AG09309 (cell line): ENCODE data around the gene ZFPM1.

ENCODE experiments used
- DNase-seq: peaks from one replicate; pipeline ENCODE4 v3.0.0-alpha.2; 2010; ENCODE audit warnings: low read depth
- H3K4me3 ChIP-seq: 2 replicates; pipeline ENCODE4 v1.5.1; 2011; ENCODE audit warnings: mild to moderate bottlenecking, low read depth, low read length, moderate library complexity; ENCODE audit not compliant: control insufficient read depth
- TF ChIP-seq, protein P1 (sequence below): IDR thresholded peaks from 2 replicates; pipeline ENCODE4 v1.5.1; 2011; ENCODE audit warnings: mild to moderate bottlenecking, low read depth, low read length, inconsistent platforms; ENCODE audit not compliant: insufficient read depth, control insufficient read depth; ENCODE audit errors: missing control alignments

ZFPM1 gene

GRCh38 chr16:88494335-88495154, 41.5 kb downstream of the ZFPM1 start:
- DNase-seq: no peak
- TF ChIP-seq, protein P1, sequence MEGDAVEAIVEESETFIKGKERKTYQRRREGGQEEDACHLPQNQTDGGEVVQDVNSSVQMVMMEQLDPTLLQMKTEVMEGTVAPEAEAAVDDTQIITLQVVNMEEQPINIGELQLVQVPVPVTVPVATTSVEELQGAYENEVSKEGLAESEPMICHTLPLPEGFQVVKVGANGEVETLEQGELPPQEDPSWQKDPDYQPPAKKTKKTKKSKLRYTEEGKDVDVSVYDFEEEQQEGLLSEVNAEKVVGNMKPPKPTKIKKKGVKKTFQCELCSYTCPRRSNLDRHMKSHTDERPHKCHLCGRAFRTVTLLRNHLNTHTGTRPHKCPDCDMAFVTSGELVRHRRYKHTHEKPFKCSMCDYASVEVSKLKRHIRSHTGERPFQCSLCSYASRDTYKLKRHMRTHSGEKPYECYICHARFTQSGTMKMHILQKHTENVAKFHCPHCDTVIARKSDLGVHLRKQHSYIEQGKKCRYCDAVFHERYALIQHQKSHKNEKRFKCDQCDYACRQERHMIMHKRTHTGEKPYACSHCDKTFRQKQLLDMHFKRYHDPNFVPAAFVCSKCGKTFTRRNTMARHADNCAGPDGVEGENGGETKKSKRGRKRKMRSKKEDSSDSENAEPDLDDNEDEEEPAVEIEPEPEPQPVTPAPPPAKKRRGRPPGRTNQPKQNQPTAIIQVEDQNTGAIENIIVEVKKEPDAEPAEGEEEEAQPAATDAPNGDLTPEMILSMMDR: no peak
- no peak overlapping the region for H3K4me3 ChIP-seq

GRCh38 chr16:88495268-88495772, 42.2 kb downstream of the ZFPM1 start:
- H3K4me3 ChIP-seq: no peak overlapping the region
- TF ChIP-seq, protein P1: no peak
- no peak for DNase-seq

DNA sequence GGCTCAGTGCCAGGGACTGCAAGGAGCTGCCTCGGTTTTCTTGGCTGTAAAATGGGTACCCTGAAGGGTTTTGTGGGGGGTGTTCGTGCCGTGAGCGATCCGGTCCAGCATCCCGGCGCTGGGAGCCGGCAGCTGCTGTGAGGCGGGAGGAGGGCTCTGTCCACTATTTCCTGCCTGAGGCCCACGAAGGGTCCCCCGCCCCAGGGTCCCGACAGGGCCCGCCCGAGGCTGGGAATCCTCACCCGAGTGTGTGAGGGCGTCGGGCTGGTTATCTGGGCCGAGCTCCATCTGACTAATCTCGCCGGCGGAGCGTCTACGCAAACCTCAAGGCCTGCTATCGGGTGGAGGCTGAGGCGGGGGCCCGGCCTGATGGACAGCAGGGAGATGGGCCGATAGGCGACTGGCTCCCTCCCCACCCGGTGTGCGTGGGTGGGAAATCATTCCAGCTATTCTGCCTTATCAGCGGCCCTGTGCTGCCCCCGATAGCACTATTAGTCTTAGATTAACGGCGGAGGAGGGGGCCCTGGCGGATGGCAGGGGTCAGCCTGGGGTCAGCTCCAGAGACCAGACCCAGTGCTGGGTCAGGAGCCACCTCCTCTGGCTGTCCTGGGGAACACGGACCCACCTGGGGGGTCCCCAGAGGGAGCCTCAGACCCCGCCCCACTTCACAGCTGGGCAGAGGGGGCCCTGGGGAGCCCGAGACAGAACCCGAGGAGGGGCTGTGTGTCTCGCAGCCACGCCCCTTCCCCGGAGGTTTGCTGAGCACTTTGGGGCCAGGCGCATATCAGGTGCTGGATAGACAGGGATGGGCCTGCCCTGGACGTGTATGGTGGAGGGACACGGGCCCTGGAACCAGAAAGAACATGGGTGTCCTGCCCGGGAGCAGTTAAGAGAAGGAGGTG, 44.7 kb downstream of the ZFPM1 start:
- DNase-seq: no peak
- TF ChIP-seq, protein P1: no peak
- no peak overlapping the region for H3K4me3 ChIP-seq

- no peak for DNase-seq
- TF ChIP-seq, protein P1: no peak
- no peak overlapping the region for H3K4me3 ChIP-seq
Observed at GRCh38 chr16:88498576-88499208, 45.6 kb downstream of the ZFPM1 start.

GRCh38 chr16:88499292-88499691, 46.2 kb downstream of the ZFPM1 start:
- DNase-seq: no peak
- H3K4me3 ChIP-seq: no peak overlapping the region
- TF ChIP-seq, protein P1: no peak

DNA sequence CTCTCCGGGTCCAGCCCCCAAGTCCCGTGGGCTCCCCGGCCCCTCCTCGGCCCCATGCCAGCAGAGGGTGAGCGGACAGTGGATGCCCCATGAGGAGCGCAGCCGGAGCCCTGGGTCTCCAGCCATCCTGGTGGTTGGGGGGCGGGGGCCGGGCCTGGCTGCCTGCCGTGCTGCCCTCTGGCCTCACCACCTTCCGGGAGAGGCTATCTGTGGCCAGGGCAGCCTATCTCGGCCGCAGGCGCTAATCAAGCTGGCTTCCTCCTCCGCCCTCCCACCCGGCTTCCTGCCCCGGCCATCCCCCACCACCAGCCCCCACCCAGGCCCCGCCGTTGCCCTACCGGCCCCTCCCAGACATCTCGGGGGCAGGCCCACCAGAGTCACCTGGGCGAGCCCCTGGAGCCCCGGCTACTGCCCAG, 46.8 kb downstream of the ZFPM1 start:
- no peak overlapping the region for H3K4me3 ChIP-seq
- TF ChIP-seq, protein P1: no peak
- no peak for DNase-seq
